Measurements from ENCODE around the gene EGFR.

The EGFR gene

GRCh38 chr7:55150166-55150565, 131.3 kb downstream of the EGFR start:
- no peak for DNase-seq
- H3K36me3 ChIP-seq = peaks cover 93% of the 10 kb centered on the region
- H3K4me1 ChIP-seq = no peaks in the 10 kb centered on the region
- TF ChIP-seq, protein P1, sequence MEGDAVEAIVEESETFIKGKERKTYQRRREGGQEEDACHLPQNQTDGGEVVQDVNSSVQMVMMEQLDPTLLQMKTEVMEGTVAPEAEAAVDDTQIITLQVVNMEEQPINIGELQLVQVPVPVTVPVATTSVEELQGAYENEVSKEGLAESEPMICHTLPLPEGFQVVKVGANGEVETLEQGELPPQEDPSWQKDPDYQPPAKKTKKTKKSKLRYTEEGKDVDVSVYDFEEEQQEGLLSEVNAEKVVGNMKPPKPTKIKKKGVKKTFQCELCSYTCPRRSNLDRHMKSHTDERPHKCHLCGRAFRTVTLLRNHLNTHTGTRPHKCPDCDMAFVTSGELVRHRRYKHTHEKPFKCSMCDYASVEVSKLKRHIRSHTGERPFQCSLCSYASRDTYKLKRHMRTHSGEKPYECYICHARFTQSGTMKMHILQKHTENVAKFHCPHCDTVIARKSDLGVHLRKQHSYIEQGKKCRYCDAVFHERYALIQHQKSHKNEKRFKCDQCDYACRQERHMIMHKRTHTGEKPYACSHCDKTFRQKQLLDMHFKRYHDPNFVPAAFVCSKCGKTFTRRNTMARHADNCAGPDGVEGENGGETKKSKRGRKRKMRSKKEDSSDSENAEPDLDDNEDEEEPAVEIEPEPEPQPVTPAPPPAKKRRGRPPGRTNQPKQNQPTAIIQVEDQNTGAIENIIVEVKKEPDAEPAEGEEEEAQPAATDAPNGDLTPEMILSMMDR (IDR thresholded peaks at IDR 0.05; ENCODE audit: low read depth, low read length) = no peak
- H3K4me3 ChIP-seq (ENCODE audit: low read depth, low read length) = no peak overlapping the region
- no peaks in the 10 kb centered on the region for H3K27me3 ChIP-seq
- H3K9me3 ChIP-seq = no peaks in the 10 kb centered on the region

GRCh38 chr7:55150709-55151451, 132.1 kb downstream of the EGFR start:
- no peaks in the 10 kb centered on the region for H3K27me3 ChIP-seq
- H3K4me3 ChIP-seq (ENCODE audit: low read depth, low read length) = no peak overlapping the region
- H3K36me3 ChIP-seq = peaks cover 93% of the 10 kb centered on the region
- TF ChIP-seq, protein P1 (IDR thresholded peaks at IDR 0.05; ENCODE audit: low read depth, low read length) = no peak
- H3K4me1 ChIP-seq = no peaks in the 10 kb centered on the region
- DNase-seq = no peak
- no peaks in the 10 kb centered on the region for H3K9me3 ChIP-seq

DNA sequence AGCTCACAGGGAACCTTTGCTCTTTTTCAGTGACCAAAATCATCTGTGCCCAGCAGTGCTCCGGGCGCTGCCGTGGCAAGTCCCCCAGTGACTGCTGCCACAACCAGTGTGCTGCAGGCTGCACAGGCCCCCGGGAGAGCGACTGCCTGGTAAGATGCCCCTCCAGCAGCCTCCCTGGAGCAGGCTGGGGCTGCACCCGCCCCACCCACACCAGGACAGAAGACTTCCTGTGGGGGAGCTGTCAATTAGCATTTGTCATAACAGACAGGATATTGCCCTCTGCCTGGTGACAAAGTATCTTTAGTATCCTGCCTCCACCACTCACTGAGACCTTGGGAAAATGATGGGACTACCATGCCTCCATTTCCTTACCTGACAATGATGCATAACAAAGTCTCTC, 133.7 kb downstream of the EGFR start:
- DNase-seq = no peak
- peaks cover 93% of the 10 kb centered on the region for H3K36me3 ChIP-seq
- no peaks in the 10 kb centered on the region for H3K4me1 ChIP-seq
- H3K27me3 ChIP-seq = no peaks in the 10 kb centered on the region
- TF ChIP-seq, protein P1 (IDR thresholded peaks at IDR 0.05; ENCODE audit: low read depth, low read length) = no peak
- no peaks in the 10 kb centered on the region for H3K9me3 ChIP-seq
- H3K4me3 ChIP-seq (ENCODE audit: low read depth, low read length) = no peak overlapping the region

DNA sequence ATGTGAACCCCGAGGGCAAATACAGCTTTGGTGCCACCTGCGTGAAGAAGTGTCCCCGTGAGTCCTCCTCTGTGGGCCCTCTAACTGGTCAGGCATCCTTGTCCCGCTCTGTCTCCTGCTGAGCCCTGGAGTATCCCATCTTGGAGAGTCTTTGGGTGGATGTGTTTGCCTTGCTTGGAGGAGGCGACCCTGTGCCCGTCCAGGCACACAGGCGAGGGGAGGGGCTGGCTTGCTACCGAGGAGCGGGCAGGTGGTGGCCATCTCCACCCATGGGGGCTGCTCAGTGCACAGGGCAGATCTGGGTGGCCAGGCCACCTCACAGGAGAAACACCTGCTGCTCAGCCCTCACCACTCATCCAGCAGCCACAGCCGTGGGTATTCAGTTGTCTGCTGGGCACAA, 135.3 kb downstream of the EGFR start:
- Histone ChIP-seq H3K27me3 (no peaks in the 10 kb centered on the region), H3K36me3 (peaks cover 96% of the 10 kb centered on the region), H3K4me3 (ENCODE audit: low read depth, low read length) (no peak overlapping the region), H3K4me1 (no peaks in the 10 kb centered on the region), H3K9me3 (no peaks in the 10 kb centered on the region)
- no peak for DNase-seq
- TF ChIP-seq, protein P1 (IDR thresholded peaks at IDR 0.05; ENCODE audit: low read depth, low read length) = no peak

DNA sequence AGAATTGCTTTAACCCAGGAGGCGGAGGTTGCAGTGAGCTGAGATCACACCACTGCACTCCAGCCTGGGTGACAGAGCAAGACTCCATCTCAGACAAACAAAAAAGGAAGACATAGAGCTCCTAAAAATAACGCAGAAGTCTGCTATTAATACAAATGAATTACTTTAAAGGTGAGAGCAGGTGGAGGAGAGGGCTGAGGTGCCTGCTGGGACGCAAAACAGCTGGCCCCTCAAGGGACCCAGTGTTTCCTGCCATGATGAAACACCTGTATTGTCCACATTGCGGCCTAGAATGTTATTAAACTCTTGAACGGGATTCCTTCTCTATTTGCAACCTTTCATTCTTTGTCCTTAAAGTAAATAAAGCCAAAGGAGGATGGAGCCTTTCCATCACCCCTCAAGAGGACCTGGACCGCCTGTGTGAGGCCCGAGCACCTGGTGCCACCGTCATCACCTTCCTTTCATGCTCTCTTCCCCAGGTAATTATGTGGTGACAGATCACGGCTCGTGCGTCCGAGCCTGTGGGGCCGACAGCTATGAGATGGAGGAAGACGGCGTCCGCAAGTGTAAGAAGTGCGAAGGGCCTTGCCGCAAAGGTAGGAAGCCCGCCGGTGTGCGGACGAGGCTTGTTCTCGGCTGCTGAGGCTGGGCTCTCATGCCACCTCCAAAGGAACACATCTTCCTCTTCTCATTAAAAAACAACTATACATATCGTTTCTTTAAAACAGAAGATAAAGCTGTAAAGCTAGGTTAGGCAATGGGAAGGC, 136.7 kb downstream of the EGFR start:
- DNase-seq = no peak
- TF ChIP-seq, protein P1 (IDR thresholded peaks at IDR 0.05; ENCODE audit: low read depth, low read length) = no peak
- Histone ChIP-seq H3K36me3 (peaks cover 98% of the 10 kb centered on the region), H3K4me1 (no peaks in the 10 kb centered on the region), H3K4me3 (ENCODE audit: low read depth, low read length) (no peak overlapping the region), H3K9me3 (no peaks in the 10 kb centered on the region), H3K27me3 (no peaks in the 10 kb centered on the region)
